ENCODE measurements around the gene ZNF648.

ZNF648 gene

GRCh38 chr1:182080955-182081582, 19.6 kb upstream of the ZNF648 start:
- Histone ChIP-seq H3K36me3 (ENCODE audit: control insufficient read depth, insufficient read depth, low read length) (no peaks in the 10 kb centered on the region), H3K27ac (no peak overlapping the region), H3K4me3 (ENCODE audit: low read depth, low read length) (no peak overlapping the region), H2AFZ (no peak overlapping the region), H3K4me1 (no peaks in the 10 kb centered on the region), H3K9ac (no peak overlapping the region), H3K79me2 (no peaks in the 10 kb centered on the region), H3K4me2 (ENCODE audit: low read length) (no peak overlapping the region), H3K9me3 (ENCODE audit: control insufficient read depth, low read length) (no peaks in the 10 kb centered on the region), H3K27me3 (ENCODE audit: control insufficient read depth, insufficient read depth, low read length) (no peaks in the 10 kb centered on the region)
- TF ChIP-seq CTCF (IDR thresholded peaks at IDR 0.05): peak; percentile 41

GRCh38 chr1:182080040-182080439, 18.5 kb upstream of the ZNF648 start:
- Histone ChIP-seq H3K9me3 (ENCODE audit: control insufficient read depth, low read length) (no peaks in the 10 kb centered on the region), H3K79me2 (no peaks in the 10 kb centered on the region), H3K4me1 (no peaks in the 10 kb centered on the region), H3K9ac (no peak overlapping the region), H3K4me3 (ENCODE audit: low read depth, low read length) (no peak overlapping the region), H2AFZ (no peak overlapping the region), H3K36me3 (ENCODE audit: control insufficient read depth, insufficient read depth, low read length) (no peaks in the 10 kb centered on the region), H3K27me3 (ENCODE audit: control insufficient read depth, insufficient read depth, low read length) (no peaks in the 10 kb centered on the region), H3K27ac (no peak overlapping the region), H3K4me2 (ENCODE audit: low read length) (no peak overlapping the region)
- TF ChIP-seq CTCF (IDR thresholded peaks at IDR 0.05): no peak

- Histone ChIP-seq H3K4me3 (ENCODE audit: low read depth, low read length) (no peak overlapping the region), H3K27ac (no peak overlapping the region), H3K27me3 (ENCODE audit: control insufficient read depth, insufficient read depth, low read length) (no peaks in the 10 kb centered on the region), H3K79me2 (no peaks in the 10 kb centered on the region), H2AFZ (no peak overlapping the region), H3K4me1 (no peaks in the 10 kb centered on the region), H3K36me3 (ENCODE audit: control insufficient read depth, insufficient read depth, low read length) (no peaks in the 10 kb centered on the region), H3K9ac (no peak overlapping the region), H3K4me2 (ENCODE audit: low read length) (no peak overlapping the region), H3K9me3 (ENCODE audit: control insufficient read depth, low read length) (no peaks in the 10 kb centered on the region)
- TF ChIP-seq CTCF (IDR thresholded peaks at IDR 0.05): no peak
Measured at GRCh38 chr1:182071924-182072323, 10.4 kb upstream of the ZNF648 start.

- Histone ChIP-seq H3K27ac (no peak overlapping the region), H3K9me3 (ENCODE audit: control insufficient read depth, low read length) (no peaks in the 10 kb centered on the region), H3K79me2 (no peaks in the 10 kb centered on the region), H3K36me3 (ENCODE audit: control insufficient read depth, insufficient read depth, low read length) (no peaks in the 10 kb centered on the region), H3K4me1 (no peaks in the 10 kb centered on the region), H3K4me2 (ENCODE audit: low read length) (no peak overlapping the region), H3K4me3 (ENCODE audit: low read depth, low read length) (no peak overlapping the region), H3K9ac (no peak overlapping the region), H3K27me3 (ENCODE audit: control insufficient read depth, insufficient read depth, low read length) (no peaks in the 10 kb centered on the region), H2AFZ (no peak overlapping the region)
- TF ChIP-seq CTCF (IDR thresholded peaks at IDR 0.05): peak; percentile 53
Measured at GRCh38 chr1:182069028-182069466, 7.5 kb upstream of the ZNF648 start.

- no peak overlapping the region for H3K9ac ChIP-seq
- TF ChIP-seq CTCF (IDR thresholded peaks at IDR 0.05): no peak
- no peak overlapping the region for H3K4me2 ChIP-seq (ENCODE audit: low read length)
- H3K79me2 ChIP-seq: no peaks in the 10 kb centered on the region
- H3K9me3 ChIP-seq (ENCODE audit: control insufficient read depth, low read length): no peaks in the 10 kb centered on the region
- no peaks in the 10 kb centered on the region for H3K4me1 ChIP-seq
- H3K27me3 ChIP-seq (ENCODE audit: control insufficient read depth, insufficient read depth, low read length): no peaks in the 10 kb centered on the region
- no peaks in the 10 kb centered on the region for H3K36me3 ChIP-seq (ENCODE audit: control insufficient read depth, insufficient read depth, low read length)
- no peak overlapping the region for H3K27ac ChIP-seq
- no peak overlapping the region for H3K4me3 ChIP-seq (ENCODE audit: low read depth, low read length)
- H2AFZ ChIP-seq: no peak overlapping the region
Measured at GRCh38 chr1:182066934-182067333, 5.4 kb upstream of the ZNF648 start.

Data from parathyroid adenoma (tissue), 2 donors.